GM21447 (cell line): ENCODE measurements around the gene FRMD7.
"Not testable (repeated sequence)": the region's sequence is repeated elsewhere in the genome, so short reads cannot be mapped to it uniquely, and the experiment has no call there.

Experiments used
- ATAC-seq: cut with Tn5 transposase; IDR thresholded peaks from one replicate; pipeline ENCODE4 v1.9.1; 2021; ENCODE audit not compliant: unreplicated experiment

The FRMD7 gene, protein sequence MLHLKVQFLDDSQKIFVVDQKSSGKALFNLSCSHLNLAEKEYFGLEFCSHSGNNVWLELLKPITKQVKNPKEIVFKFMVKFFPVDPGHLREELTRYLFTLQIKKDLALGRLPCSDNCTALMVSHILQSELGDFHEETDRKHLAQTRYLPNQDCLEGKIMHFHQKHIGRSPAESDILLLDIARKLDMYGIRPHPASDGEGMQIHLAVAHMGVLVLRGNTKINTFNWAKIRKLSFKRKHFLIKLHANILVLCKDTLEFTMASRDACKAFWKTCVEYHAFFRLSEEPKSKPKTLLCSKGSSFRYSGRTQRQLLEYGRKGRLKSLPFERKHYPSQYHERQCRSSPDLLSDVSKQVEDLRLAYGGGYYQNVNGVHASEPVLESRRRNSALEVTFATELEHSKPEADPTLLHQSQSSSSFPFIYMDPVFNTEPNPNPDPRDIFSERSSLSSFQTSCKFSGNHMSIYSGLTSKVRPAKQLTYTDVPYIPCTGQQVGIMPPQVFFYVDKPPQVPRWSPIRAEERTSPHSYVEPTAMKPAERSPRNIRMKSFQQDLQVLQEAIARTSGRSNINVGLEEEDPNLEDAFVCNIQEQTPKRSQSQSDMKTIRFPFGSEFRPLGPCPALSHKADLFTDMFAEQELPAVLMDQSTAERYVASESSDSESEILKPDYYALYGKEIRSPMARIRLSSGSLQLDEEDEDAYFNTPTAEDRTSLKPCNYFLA

DNA sequence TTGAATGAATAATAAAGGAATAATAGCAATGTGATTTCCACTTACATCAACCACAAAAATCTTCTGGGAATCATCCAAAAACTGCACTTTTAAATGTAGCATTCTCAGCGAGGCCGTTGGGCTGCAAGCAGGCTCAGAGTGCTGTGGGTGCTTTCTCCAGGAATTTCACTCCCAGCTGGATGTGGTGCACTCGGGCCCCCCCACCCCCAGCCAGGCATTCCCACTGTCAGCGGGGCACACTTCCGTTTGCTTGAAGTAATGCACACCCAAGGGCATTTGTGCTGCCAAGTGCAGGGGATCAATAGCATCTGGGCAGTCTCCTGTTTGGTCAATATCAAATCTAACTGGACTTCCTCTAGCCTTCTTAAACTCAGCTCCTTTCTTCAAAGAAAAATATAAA is at the start of gene FRMD7:
Gene FRMD7, minus strand, starts transcription at position 278 of the 400 bp plus-strand sequence. Its CDS starts 176 bp downstream, at position 102.
- no peak for ATAC-seq

DNA sequence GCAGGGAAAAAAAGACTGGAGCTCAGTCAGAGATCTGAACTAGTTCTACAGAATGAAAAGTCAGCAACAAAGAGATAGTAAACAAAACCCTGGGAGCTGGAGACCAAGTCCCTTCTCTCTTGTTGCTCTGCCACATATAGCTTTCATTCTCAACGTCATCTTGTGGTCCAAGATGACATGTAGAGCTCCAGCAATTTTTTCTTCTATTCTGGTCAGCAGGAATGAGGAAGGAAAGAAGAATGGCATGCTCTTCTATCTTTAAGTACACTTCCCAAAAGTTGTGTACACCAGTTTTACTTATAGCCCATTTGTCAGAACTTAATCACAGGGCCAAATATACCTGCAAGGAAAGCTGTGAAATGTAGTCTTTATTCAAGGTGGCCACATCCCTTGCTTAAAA is 45.8 kb upstream of the FRMD7 start:
- ATAC-seq, result no peak

DNA sequence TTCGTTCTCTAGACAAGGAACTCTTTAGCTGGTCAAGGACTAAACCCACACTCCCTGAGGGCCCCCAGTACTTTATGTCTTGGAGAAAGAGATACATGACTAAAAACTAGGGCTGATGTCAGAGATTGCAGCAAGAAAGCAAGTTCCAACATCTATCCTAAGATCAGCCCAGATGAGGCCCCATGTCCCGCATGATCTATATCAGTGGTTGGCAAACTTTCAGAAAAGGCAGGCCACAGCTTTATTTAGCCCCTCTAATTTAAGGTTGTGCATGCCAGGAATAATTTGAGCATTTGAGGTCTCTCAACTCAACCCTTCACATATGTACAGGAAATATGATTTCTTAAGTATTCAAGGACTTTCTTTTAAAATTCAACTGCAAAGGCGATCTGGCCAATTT is 44.1 kb upstream of the FRMD7 start:
- no peak for ATAC-seq

DNA sequence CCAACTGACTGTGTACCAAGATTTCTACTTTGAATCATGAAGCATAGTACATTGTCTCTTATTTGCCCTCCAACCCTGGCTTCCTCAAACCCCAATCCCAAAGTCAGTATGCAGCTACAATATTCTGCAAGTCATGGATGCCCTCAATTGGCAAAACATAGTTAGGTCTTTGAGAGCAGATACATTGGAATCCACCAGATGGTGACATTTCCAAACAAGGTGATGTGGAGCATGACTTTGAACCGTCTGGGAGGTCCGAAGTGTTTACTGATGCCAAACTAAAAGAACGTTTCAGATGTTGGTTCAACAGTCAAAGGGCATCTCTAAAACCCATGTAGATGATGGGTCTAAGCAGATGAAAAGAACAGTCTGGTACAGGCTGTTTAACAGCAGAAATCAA is 43.7 kb upstream of the FRMD7 start:
- ATAC-seq, result no peak

- ATAC-seq, result no peak
Measured at GRCh38 chrX:132169554-132169953, 41.7 kb upstream of the FRMD7 start.

GRCh38 chrX:132165651-132166050 is 37.8 kb upstream of the FRMD7 start:
- ATAC-seq, result no peak

- ATAC-seq, result no peak
Measured at GRCh38 chrX:132165005-132165404, 37.2 kb upstream of the FRMD7 start.

GRCh38 chrX:132163094-132163493 is 35.3 kb upstream of the FRMD7 start:
- ATAC-seq, result not testable (repeated sequence)

DNA sequence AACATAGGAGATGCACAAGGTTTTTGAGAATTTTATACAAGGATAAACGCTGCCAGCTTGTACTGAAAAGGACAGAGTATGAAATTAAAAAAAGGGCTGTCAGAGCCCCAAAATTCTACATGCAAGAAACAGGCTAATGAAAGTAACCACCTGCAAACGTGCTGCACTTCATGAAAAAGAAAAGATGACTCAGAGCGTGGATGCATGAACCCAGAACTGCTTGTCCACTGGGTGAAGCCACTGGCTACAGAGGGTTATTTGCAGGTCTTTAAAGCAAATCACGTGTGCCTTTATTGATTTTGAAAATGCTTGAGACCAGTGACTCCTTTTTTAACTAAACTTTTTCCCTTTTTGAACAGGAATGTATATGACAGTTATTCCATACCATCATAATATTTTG is 25.3 kb upstream of the FRMD7 start:
- ATAC-seq, result no peak

GRCh38 chrX:132146456-132146855 is 18.6 kb upstream of the FRMD7 start:
- ATAC-seq, result no peak

DNA sequence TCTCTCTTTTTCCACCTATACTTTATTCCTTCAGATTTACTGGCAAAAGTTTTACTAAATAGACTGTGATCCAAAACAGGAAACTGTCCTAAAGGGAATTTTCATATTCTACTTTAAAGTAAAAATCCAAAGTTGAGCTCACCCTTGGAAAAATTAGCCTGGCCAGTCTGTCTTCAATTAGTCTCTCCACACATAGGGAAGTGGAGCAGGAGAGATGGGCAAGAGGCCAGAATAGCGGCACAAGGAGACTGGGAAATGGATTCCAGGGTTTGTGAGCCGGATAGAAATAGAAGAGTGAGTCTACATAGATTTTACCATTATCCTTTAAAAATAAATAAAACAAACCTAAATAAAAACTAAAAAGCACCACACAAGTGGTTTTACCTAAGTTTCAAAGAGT is 16.2 kb upstream of the FRMD7 start:
- ATAC-seq, result no peak

DNA sequence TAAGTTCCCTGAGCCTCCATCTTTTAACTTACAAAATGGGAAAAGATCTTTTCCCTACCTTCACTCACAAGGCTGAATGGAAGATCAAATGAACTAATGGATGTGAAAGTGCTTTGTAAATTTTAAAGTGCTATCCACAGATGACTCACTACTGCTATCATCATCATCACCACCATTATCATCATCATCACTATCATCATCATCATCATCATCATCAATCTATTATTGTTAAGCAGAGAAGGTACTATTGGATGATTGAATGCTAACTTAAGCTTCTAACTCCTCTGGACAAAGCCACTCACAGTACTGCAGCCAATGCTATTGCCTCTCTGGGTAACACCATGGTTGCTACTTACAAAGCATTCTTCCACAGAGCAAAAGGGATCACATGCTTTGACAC is 1.9 kb downstream of the FRMD7 start:
- no peak for ATAC-seq

DNA sequence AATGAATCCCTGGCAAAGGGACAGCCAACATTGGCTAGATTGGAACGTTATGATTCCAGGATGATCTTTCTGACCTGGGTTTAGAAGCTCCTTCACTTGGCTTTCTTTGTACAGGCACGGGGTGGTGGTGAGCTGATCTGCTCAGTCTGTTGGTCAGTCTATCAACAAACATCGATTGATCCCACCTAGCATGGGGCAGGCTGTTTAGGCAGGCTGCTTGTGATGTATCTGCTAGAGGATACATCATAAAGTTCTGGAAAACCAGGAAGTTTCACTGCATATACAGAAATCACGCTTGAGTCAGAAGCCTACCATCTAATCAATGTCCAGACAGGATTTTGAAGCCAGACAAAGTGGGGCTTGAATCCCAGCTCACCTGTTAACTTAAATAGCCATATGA is 6.9 kb downstream of the FRMD7 start:
- no peak for ATAC-seq

- no peak for ATAC-seq
Measured at GRCh38 chrX:132119821-132120515, 7.9 kb downstream of the FRMD7 start.

DNA sequence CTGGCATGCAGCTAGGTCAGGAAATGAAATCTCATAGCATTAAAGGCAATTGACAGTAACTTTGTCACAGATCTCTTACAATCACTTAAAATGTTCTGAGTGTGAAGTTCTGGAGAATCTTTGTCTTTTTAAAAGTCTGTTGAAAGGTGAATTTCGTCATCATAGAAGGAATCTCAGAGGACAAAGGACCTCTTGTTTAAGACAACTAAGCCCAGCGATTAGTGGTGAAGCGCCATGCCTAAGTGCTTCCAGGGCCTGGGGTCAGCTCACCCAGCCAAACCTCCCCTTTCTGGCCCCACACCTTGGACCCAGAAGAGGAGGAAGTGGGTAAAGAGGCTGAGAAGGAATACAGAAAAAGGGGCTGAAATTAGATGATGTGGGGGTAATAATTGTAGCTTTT is 8.5 kb downstream of the FRMD7 start:
- no peak for ATAC-seq

DNA sequence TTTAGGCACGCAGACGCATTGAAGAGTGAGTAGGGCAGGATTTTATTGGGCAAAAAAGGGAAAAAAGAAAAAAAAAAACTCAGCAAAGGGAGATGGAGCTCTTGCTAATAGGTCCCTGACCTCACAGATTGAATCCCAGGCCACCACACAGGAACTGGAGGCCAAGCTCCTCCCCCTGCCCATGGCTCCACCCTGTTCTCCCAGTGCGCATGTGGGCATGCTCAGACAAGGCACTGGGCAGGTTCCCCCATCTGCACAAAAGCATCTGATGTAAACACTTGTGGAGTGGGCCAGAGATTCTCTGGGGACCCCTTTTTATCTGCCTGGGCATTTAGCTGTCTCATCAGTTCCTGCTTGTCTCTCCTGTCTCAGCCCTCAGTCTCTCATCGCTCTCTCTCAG is 9.5 kb downstream of the FRMD7 start:
- no peak for ATAC-seq

DNA sequence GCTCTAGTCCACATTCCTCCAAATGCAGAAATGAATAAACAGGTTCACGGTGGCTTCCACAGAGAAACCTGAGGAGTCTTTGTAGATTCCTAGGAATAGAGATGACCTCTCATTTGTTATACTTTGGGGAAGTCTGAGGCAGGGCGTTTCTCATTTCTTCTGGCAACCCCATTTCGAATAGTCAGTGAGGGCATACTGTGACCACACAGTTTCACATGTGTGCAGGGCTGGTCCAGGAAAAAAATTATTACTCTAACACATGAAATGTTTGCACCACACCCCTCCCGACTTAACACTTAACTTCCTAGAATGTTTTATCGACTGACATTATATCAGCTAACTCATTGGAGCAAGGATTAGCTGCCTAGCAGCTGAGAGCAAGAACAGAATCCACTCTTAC is 12.0 kb downstream of the FRMD7 start:
- no peak for ATAC-seq

GRCh38 chrX:132114607-132115006 is 13.2 kb downstream of the FRMD7 start:
- no peak for ATAC-seq

- no peak for ATAC-seq
Measured at GRCh38 chrX:132107291-132107690, 20.5 kb downstream of the FRMD7 start.

GRCh38 chrX:132101799-132102198 is 26.0 kb downstream of the FRMD7 start:
- no peak for ATAC-seq

GRCh38 chrX:132101206-132101605 is 26.6 kb downstream of the FRMD7 start:
- ATAC-seq, result no peak

DNA sequence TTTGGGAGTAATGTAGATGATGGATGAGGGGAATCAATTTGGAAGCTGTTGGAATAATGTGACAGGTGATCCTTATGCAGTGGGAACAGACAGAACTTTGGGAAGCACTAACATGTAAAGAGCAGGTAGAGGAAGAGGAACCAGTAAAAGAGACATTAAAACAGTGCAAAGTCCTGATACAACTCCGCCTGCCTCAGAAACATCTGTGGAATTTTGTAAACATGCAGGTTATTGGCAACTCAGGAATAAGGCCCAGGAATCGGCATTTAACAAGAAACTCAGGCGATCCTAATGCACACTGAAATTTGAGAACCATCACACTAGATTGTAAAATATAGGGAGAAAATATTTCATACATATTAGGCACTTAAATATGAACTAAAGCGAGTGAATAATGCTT is 29.1 kb downstream of the FRMD7 start:
- ATAC-seq, result not testable (repeated sequence)
